Activated B cell treated with CpG ODN at 0.5 μM for 24 hours (primary cell): ENCODE data around the gene GSTO2. TPM values are rescaled to one million over a fixed set of nuclear protein-coding genes. Genes with fewer than 3 reads are reported as not detected.

ENCODE experiments used
- ATAC-seq: fragments of 200-7000 bp; cut with Tn5 transposase; one replicate; pipeline ENCODE4 v1.10.0; 2021; ENCODE audit warnings: low read depth, mild to moderate bottlenecking, moderate library complexity
- CTCF ChIA-PET: fragments of 350-600 bp; sonication (Branson Sonifier 250); formaldehyde crosslinking; loops from one replicate; lab custom pipeline; 2021; ENCODE audit warnings: antibody characterized with exemption; lab: Charles Lee
- POLR2A ChIA-PET: fragments of 350-600 bp; sonication (Branson Sonifier 250); formaldehyde crosslinking; loops from one replicate; lab custom pipeline; 2021; ENCODE audit warnings: antibody characterized with exemption; lab: Charles Lee
- DNase-seq: peaks from one replicate; pipeline ENCODE4 v3.0.0; 2022
- H3K27ac Mint-ChIP-seq: one replicate; pipeline ENCODE4 v1.8.0; 2020; ENCODE audit warnings: mixed read lengths
- H3K27me3 Mint-ChIP-seq: one replicate; pipeline ENCODE4 v1.8.0; 2021; ENCODE audit warnings: mixed read lengths
- H3K36me3 Mint-ChIP-seq: one replicate; pipeline ENCODE4 v1.8.0; 2021; ENCODE audit warnings: low read depth, mixed read lengths
- H3K4me1 Mint-ChIP-seq: one replicate; pipeline ENCODE4 v1.8.0; 2021; ENCODE audit warnings: mixed read lengths
- H3K4me3 Mint-ChIP-seq: one replicate; pipeline ENCODE4 v1.8.0; 2020; ENCODE audit warnings: mild to moderate bottlenecking, mixed read lengths
- H3K9me3 Mint-ChIP-seq: one replicate; pipeline ENCODE4 v1.8.0; 2020; ENCODE audit warnings: mixed read lengths
- CTCF ChIP-seq: fragments of 200-600 bp; IDR thresholded peaks from one replicate; pipeline ENCODE4 v1.8.0; 2022; ENCODE audit warnings: antibody characterized with exemption, mild to moderate bottlenecking
- intact Hi-C: fragments of 100-400 bp; cut with micrococcal nuclease; formaldehyde crosslinking; loops from one replicate; pipeline ENCODE4 v1.15.1; 2024
- total RNA-seq: library from RNA; stranded (reverse); gene quantifications from 2 replicates; pipeline ENCODE4 v1.2.3, GENCODE V29; 2022

The GSTO2 gene
- total RNA-seq, 1 donor from 2014 or later, result 0.91 TPM

GRCh38 chr10:104286939-104287338 is 18.0 kb downstream of the GSTO2 start:
- CTCF ChIA-PET, result interaction anchor here (1.8 to 1.9 kb wide), 2 partner anchors 12 to 20 kb away, joined by 6 to 9 read pairs; no protein-coding TSS in a partner anchor
- POLR2A ChIA-PET, result interaction anchor here (1.7 kb wide), 1 partner anchor 18 kb away, joined by 6 read pairs; the partner anchor contains the start of gene GSTO2
- no peak for TF ChIP-seq CTCF
- Mint-ChIP-seq H3K36me3 (no peaks in the 10 kb centered on the region), H3K9me3 (no peaks in the 10 kb centered on the region), H3K27ac (no peak overlapping the region), H3K4me1 (peaks cover 6% of the 10 kb centered on the region), H3K27me3 (peaks cover 13% of the 10 kb centered on the region), H3K4me3 (no peak overlapping the region)
- no peak for DNase-seq
- intact Hi-C loops, result no loop called here
- no peak for ATAC-seq

GRCh38 chr10:104288355-104288754 is 19.4 kb downstream of the GSTO2 start:
- POLR2A ChIA-PET, result no interaction called here
- H3K27ac Mint-ChIP-seq, result no peak overlapping the region
- no peaks in the 10 kb centered on the region for H3K9me3 Mint-ChIP-seq
- ATAC-seq (no peak), DNase-seq (no peak)
- CTCF ChIA-PET, result interaction anchor here (2.5 to 6.0 kb wide), 2 partner anchors 14 to 62 kb away, joined by 8 to 79 read pairs; no protein-coding TSS in a partner anchor
- intact Hi-C loops, result no loop called here
- no peaks in the 10 kb centered on the region for H3K36me3 Mint-ChIP-seq
- peaks cover 6% of the 10 kb centered on the region for H3K4me1 Mint-ChIP-seq
- no peak for TF ChIP-seq CTCF
- H3K27me3 Mint-ChIP-seq, result peaks cover 9% of the 10 kb centered on the region
- H3K4me3 Mint-ChIP-seq, result no peak overlapping the region

- Mint-ChIP-seq H3K4me3 (peak overlapping the region; percentile 61), H3K27ac (no peak overlapping the region), H3K36me3 (no peaks in the 10 kb centered on the region), H3K4me1 (peaks cover 6% of the 10 kb centered on the region), H3K9me3 (no peaks in the 10 kb centered on the region), H3K27me3 (peaks cover 9% of the 10 kb centered on the region)
- ChIA-PET POLR2A (interaction anchor here (0.6 to 1.5 kb wide), 5 partner anchors 9 to 60 kb away, joined by 3 to 7 read pairs (median 4); partner anchors contain the start of genes GSTO1 and GSTO2), CTCF (interaction anchor here (0.6 to 6.0 kb wide), 19 partner anchors 9 to 502 kb away, joined by 3 to 79 read pairs (median 4); partner anchors contain the start of genes CFAP58, GSTO2 and ITPRIP)
- intact Hi-C loops, result loop anchor here (1.0 to 10.0 kb wide), 7 partner anchors 14 to 633 kb away; partner anchors contain the start of gene GSTO2
- peak; percentile 100 for ATAC-seq
- peak; percentile 77 for DNase-seq
- peak; percentile 94 for TF ChIP-seq CTCF
These were observed 22.5 kb downstream of the GSTO2 start for GRCh38 chr10:104291439-104291951.

GRCh38 chr10:104293011-104293410 is 24.0 kb downstream of the GSTO2 start:
- no peaks in the 10 kb centered on the region for H3K9me3 Mint-ChIP-seq
- no peak overlapping the region for H3K4me3 Mint-ChIP-seq
- H3K4me1 Mint-ChIP-seq, result peaks cover 6% of the 10 kb centered on the region
- no peaks in the 10 kb centered on the region for H3K36me3 Mint-ChIP-seq
- H3K27me3 Mint-ChIP-seq, result peaks cover 10% of the 10 kb centered on the region
- DNase-seq, result no peak
- ATAC-seq, result no peak
- CTCF ChIA-PET, result interaction anchor here (1.1 to 6.0 kb wide), 6 partner anchors 10 to 60 kb away, joined by 7 to 79 read pairs (median 12); partner anchors contain the start of gene CFAP58
- H3K27ac Mint-ChIP-seq, result no peak overlapping the region
- intact Hi-C loops, result loop anchor here (5.0 to 10.0 kb wide), 3 partner anchors 289 to 632 kb away; no protein-coding TSS in a partner anchor
- POLR2A ChIA-PET, result interaction anchor here (1.5 kb wide), 2 partner anchors 45 to 59 kb away, joined by 4 read pairs; partner anchors contain the start of gene ITPRIP
- no peak for TF ChIP-seq CTCF

GRCh38 chr10:104293781-104294321 is 24.9 kb downstream of the GSTO2 start:
- intact Hi-C loops, result loop anchor here (5.0 to 10.0 kb wide), 3 partner anchors 288 to 631 kb away; no protein-coding TSS in a partner anchor
- H3K27ac Mint-ChIP-seq, result no peak overlapping the region
- DNase-seq, result no peak
- H3K27me3 Mint-ChIP-seq, result peaks cover 9% of the 10 kb centered on the region
- ATAC-seq, result no peak
- TF ChIP-seq CTCF, result no peak
- POLR2A ChIA-PET, result interaction anchor here (1.5 kb wide), 1 partner anchor 44 kb away, joined by 4 read pairs; the partner anchor contains the start of gene ITPRIP
- H3K4me1 Mint-ChIP-seq, result peaks cover 6% of the 10 kb centered on the region
- CTCF ChIA-PET, result interaction anchor here (3.4 to 6.0 kb wide), 2 partner anchors 12 to 57 kb away, joined by 42 to 79 read pairs; no protein-coding TSS in a partner anchor
- H3K9me3 Mint-ChIP-seq, result no peaks in the 10 kb centered on the region
- no peak overlapping the region for H3K4me3 Mint-ChIP-seq
- H3K36me3 Mint-ChIP-seq, result no peaks in the 10 kb centered on the region
